ENCODE measurements around the gene SDHD.
A peak's percentile ranks its signal among the peaks of the same experiment; 100 is the strongest.

Gene SDHD

DNA sequence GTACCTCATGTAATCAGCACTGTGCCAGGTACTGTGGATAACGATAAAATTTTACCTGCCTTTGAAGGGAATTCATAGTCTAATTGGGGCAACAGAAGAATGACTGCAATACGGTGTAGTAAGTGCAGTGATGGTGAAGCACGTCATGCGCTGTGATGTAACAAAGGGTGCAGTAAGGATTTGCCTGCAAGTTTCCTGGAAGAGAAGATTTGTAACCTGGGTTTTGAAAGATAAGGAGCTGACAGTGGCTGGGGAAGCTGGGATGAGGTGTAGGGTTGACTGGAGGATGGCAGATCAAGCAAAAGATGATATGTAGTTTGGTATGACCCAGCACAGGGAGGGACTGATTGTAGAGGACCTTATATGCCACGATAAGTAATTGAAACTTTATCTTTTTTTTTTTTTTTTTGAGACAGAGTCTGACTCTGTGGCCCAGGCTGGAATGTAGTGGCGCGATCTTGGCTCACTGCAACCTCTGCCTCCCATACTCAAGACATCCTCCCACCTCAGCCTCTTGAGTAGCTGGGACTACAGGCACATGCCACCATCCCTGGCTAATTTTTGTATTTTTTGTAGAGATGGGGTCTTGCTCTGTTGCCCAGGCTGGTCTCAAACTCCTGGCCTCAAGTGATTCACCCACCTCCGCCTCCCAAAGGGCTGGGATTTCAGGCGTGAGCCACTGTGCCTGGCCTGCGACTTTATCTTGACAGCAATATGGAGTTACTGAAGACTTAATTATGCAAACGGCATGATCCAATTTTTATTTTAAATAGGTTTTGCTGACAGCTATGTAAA is 11.3 kb downstream of the SDHD start:
- DNase-seq: no peak
- in situ Hi-C loops (cut with MboI; ENCODE audit: low pct_unique_long_range_greater_than_20kb, low sequenced_read_pairs): no loop called here

DNA sequence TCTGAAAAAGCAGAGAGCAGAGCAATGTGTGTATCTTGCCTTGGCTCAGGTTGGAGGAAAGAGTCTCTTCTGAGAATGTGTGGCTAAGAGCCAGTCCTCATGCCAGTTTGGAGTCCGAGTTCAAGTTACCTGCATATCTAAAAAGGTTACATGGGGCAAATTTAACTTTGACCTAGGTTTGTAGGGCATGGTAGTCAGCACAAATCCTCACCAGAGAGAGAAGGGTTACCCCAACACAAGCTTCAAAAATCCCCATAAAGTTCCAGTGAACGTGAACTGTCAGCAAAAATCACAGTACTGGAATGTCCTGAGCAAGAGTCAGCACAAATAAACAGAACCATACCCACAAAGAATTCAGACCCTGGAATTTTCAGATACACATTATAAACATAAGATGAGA is 13.8 kb downstream of the SDHD start:
- no peak for DNase-seq
- in situ Hi-C loops (cut with MboI; ENCODE audit: low pct_unique_long_range_greater_than_20kb, low sequenced_read_pairs): no loop called here

GRCh38 chr11:112103446-112103845 is 16.8 kb downstream of the SDHD start:
- in situ Hi-C loops (cut with MboI; ENCODE audit: low pct_unique_long_range_greater_than_20kb, low sequenced_read_pairs): no loop called here
- DNase-seq: no peak

GRCh38 chr11:112106070-112106469 is 19.4 kb downstream of the SDHD start:
- in situ Hi-C loops (cut with MboI; ENCODE audit: low pct_unique_long_range_greater_than_20kb, low sequenced_read_pairs): no loop called here
- no peak for DNase-seq

- peak; percentile 66 for DNase-seq
Observed at GRCh38 chr11:112113539-112114457, 27.1 kb downstream of the SDHD start.

DNA sequence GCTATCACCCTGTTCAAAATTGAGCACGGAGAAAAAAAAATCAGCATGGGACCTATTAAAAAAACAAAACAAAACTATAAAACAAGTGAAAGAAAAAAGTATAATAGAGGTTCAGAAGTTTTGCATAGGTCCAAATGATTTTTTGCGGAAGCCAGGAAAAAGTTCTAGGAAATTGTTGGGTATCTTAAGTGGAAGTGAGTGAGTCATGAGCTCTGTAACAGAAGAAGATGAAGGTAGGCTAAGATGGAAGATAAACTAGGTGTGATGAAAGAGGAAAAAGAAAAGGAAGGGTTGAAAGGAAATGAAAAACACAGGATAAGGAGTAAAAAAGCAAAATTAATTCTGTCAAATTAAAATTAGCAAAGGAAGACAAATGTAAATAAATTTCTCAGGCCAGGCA is 27.8 kb downstream of the SDHD start:
- DNase-seq: no peak
- in situ Hi-C loops (cut with MboI; ENCODE audit: low pct_unique_long_range_greater_than_20kb, low sequenced_read_pairs): no loop called here

More at GRCh38 chr11:112113539-112114457, 27.1 kb downstream of the SDHD start:
- in situ Hi-C loops (cut with MboI; ENCODE audit: low pct_unique_long_range_greater_than_20kb, low sequenced_read_pairs): no loop called here

DNA sequence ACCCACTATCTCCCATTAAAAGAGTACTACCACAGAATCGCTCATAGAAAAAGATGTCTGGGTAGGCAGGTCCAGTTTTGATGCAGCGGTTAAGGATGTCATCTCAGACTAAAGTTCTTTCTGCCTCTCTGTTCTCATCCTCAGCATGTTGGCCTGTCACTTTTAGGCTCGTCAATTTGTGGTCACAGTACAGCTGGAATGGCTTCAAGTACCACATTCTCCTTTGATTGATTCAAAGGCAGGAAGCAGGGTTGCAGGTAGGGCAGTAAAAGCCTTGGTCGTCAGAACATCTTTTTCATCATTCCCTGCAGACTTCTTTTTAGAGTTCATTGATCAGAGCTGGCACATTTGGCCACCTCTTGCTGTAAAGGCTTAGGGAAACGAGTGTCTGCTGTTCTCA is 28.7 kb downstream of the SDHD start:
- in situ Hi-C loops (cut with MboI; ENCODE audit: low pct_unique_long_range_greater_than_20kb, low sequenced_read_pairs): no loop called here
- no peak for DNase-seq

DNA sequence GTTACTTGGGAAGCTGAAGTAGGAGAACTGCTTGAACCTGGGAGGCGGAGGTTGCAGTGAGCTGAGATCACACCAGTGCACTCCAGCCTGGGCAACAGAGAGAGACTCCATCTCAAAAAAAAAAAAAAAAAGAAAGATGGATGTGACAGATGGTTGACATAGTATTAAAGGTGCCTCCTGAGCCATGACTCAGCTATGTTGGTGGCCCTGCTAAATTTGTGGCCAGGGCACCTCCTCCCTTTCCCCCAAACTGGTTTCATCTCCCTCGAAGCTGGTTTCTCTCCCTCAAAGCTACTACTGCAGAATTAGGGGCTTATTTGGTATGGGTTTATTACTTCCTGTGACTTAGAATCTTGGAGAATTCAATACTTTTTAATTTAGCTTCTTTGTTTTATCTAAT is 31.5 kb downstream of the SDHD start:
- in situ Hi-C loops (cut with MboI; ENCODE audit: low pct_unique_long_range_greater_than_20kb, low sequenced_read_pairs): no loop called here
- no peak for DNase-seq

DNA sequence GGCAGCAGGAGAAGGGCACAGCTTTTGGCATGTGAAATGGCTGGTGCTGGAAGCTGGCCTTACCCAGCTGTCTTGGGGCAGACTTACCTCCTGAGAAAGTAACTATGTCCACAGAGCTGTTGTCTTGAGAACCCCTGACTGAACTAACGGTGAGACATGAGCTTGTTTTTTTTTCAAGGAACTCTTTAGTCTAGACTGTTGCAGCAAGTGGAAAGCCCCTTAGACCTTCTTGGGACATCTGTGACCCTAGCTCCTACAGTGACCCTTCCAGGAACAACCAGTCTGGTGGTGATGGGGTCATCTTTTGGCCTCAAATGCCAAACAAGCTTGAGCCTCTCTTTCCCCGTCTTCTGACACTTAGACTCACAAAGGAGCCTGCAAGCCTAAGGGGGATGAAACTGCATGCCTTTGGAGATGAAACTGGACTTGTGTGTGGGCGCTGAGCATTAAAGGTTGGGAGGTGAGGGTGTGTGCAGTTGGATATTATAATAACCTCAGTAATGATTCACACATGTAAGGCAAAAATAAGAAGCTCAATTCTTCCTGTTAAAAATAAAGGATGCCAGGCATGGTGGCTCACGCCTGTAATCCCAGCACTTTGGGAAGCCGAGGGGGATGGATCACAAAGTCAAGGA is 35.4 kb downstream of the SDHD start:
- DNase-seq: no peak
- in situ Hi-C loops (cut with MboI; ENCODE audit: low pct_unique_long_range_greater_than_20kb, low sequenced_read_pairs): no loop called here

DNA sequence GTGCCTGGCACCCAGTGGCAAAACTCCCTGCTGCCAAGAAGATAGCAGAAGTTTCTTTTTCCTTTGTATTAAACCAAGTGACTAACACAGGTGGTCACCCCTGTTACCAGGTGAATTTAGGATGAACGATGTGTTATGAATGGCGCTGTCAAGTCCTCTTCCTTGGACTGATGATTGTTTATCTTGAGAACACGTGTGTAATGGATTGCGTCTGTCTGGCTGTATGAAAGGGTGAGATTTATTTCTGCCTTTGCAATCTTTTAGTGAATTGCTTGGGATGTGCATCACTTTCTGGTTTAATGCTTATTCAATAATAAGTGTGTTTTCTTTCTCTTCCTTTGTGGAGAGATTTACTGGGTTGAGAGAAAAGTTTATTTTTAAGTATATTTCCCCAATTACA is 36.5 kb downstream of the SDHD start:
- in situ Hi-C loops (cut with MboI; ENCODE audit: low pct_unique_long_range_greater_than_20kb, low sequenced_read_pairs): no loop called here
- no peak for DNase-seq

DNA sequence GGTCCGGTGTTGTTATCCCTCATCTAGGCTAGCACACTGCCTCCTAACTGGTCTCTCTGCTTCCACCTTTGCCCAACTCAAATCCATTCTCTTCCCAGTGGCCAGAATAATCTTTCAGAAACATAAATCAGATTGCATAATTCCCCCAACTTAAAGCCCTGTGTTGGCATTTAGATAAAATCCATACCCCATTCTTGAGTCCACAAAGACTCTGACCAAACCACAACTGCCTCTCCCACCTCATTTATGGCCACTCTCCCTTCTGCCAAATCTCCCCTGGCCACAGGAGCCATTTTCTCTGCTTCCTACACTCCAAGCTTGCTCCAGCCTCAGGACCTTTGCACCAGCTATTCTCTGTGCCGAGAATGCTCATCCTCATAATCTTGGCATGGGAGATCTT is 40.4 kb downstream of the SDHD start:
- in situ Hi-C loops (cut with MboI; ENCODE audit: low pct_unique_long_range_greater_than_20kb, low sequenced_read_pairs): no loop called here
- no peak for DNase-seq

- DNase-seq: no peak
- in situ Hi-C loops (cut with MboI; ENCODE audit: low pct_unique_long_range_greater_than_20kb, low sequenced_read_pairs): no loop called here
Observed at GRCh38 chr11:112128483-112129121, 41.9 kb downstream of the SDHD start.

DNA sequence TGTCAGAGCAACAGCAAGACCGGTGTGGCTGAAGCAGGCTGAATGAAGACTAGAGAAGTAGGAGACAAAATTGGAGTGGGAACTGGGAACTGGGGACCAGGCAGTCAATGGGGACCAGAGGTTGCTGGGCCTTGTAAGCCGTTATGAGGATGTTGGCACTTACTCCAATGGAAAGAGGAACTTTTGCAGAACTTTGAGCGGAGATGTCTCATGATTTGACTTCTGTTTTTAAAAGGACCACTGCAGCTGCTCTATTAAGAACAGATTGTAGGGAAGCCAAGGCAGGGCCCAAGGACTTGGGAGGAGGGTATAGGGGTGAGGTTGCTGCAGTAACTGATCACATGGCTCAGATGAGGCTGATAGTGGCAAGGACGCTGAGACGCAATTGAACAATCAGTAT is 43.0 kb downstream of the SDHD start:
- peak; percentile 44 for DNase-seq
- in situ Hi-C loops (cut with MboI; ENCODE audit: low pct_unique_long_range_greater_than_20kb, low sequenced_read_pairs): no loop called here

GRCh38 chr11:112132737-112133136 is 46.1 kb downstream of the SDHD start:
- in situ Hi-C loops (cut with MboI; ENCODE audit: low pct_unique_long_range_greater_than_20kb, low sequenced_read_pairs): no loop called here
- DNase-seq: no peak

GRCh38 chr11:112134473-112134872 is 47.8 kb downstream of the SDHD start:
- in situ Hi-C loops (cut with MboI; ENCODE audit: low pct_unique_long_range_greater_than_20kb, low sequenced_read_pairs): no loop called here
- DNase-seq: no peak

GRCh38 chr11:112143597-112143996 is 56.9 kb downstream of the SDHD start:
- DNase-seq: no peak
- in situ Hi-C loops (cut with MboI; ENCODE audit: low pct_unique_long_range_greater_than_20kb, low sequenced_read_pairs): no loop called here

Data from KBM-7 (cell line).